Stimulated activated CD4-positive, alpha-beta T cell treated with anti-CD3 and anti-CD28 coated beads, Interleukin-2, amount 100 ng/mL, for 24 hours (primary cell): ENCODE measurements around the gene ELF1.

Experiments used
- DNase-seq, 2 donors: peaks; one replicate each; pipeline ENCODE4 v3.0.0-alpha.2; 2020

Gene ELF1

DNA sequence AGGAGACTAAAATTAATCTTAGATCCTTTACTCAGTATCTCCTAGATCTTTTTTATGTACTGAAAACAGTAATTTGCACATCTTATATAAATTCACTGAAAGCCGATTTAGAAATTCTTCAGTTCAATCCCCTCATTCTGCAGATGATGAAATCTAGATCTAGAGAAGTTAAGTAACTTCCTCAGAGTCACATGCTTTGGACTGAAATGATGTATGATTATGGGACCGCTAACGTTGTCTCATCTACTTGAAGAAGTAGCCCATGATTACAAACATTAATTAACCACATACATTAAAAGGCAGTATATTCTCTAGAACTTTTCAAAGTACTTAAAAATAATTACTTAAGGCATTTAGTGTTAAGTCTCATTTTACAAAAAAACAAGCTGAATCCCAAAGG lies 37.8 kb downstream of the ELF1 start:
- DNase-seq: no peak

DNA sequence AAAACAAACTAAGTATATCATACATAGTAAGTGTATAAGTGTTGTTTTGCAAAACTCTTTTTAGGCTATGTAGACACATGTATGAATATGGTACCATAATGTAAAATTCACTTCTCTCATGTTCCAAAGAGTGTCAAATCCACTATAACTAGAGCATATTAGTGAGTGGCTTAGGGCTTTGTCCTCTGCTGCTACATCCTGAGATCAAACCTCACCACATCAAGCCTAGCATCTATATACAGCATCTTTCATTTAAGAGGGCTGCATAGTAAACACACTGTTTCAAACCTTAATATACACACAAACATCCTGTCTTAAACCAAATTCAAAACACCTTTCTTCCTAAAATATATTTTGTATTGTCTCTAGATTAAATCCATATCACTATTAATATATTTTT lies 38.7 kb downstream of the ELF1 start:
- DNase-seq: no peak

DNA sequence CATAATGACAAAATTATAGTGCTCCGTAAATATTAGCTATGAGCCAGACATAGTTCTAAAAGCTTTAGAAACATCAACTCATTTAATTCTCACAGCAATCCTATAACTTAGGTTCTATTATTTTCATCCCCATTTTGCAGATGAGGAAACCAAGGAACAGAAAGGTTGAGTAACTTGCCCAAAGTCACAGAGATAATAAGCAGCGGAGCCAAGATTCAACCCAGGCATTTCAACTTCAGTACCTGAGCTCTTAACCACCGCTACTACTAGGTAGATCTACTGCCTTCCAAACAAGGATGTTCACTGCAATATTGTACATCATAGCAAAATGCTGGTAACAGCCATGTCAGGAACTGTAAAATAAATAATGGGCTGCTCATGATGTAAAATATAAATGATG lies 39.9 kb downstream of the ELF1 start:
- DNase-seq: no peak

DNA sequence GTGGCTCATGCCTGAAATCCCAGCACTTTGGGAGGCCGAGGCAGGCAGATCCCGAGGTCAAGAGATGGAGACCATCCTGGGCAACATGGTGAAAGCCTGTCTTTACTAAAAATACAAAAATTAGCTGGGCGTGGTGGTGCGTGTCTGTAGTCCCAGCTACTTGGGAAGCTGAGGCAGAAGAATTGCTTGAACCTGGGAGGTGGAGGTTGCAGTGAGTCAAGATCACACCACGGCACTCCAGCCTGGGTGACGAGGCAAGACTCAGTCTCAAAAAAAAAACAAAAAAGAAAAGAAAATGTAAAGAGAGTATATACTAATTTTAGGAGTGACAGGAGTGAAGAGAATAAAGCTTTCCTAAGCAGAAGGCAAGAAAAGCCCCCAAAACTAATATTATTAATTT lies 41.0 kb downstream of the ELF1 start:
- peak in 1 of 2 donors; percentile 33 for DNase-seq

DNA sequence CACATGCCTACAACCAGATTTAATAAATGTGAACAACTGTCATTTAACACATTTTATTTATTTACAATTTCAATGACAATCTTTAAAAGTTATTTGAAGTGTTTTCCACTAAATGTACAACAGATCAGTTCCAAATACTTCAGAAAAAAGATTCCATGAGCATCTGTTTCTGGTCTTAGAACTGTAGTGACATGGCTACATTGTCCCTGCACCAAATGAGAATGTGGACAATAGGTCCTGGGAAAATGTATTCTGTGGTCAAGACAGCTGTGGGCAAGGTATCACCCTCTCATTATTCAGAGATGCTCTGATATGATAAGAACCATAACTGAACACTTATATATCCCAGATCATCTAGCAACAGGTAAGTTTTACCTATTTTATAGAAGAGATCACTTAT lies 43.7 kb downstream of the ELF1 start:
- no peak for DNase-seq

DNA sequence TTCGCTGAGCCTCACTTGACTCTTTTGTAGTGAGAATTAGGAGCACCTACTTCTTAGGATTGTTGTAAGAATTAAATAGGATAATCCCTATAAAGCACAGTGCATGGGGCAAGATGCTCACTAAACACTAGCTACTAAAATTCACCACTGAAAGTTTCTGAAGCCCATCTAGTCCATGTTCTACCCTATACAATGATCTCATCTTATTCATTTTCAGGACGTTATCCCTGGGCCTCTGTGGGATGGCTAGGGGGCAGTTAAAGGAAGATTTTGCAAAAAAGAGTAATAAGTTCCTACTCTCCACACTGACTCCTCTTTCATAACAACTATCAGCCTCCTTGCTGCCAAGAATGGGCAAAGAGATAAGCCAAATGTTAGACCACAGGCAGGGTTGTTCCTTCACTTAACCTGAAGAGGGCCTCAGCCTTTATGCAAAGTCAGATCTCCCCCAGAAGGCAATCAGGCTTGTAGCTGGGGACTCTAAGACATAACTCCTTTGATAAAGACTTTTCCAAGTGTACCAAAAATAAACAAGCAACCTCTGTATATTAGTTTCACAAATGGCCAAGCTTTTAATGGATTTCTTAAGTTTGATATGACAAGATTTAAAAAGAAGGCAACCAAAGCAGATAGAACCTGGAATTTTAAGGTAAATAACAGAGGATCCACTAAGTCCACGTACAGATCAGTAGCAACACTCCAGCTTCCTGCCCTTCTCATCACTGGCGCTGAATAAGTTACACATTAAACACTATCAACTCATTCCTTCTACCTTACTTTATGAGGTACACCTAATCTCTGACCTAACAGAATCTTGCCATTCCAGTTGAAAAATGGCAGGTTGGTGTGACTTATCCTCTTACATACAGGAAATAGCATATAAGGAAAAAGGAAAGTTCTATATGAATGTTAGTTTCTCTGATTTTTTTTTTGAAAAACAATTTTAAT lies 44.4 kb downstream of the ELF1 start:
- DNase-seq: no peak

DNA sequence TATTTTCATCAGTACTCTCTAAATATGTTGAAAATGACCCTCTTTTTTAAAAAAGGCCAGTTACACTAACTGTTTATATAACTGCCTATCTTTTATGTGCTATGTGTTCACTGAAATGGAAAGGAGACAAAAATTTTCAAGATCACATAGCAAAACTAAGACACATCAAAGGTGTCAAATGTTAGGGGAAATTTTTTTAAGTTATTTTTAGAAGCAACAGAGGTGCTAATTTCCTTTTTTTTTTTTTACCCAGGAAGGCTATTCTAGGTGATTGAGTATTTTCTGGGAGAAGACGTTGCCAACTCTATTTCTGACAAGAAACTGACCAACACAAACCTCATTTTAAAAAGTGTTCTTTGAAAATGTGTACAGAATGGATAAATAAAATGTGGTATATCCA lies 45.7 kb downstream of the ELF1 start:
- DNase-seq: no peak

DNA sequence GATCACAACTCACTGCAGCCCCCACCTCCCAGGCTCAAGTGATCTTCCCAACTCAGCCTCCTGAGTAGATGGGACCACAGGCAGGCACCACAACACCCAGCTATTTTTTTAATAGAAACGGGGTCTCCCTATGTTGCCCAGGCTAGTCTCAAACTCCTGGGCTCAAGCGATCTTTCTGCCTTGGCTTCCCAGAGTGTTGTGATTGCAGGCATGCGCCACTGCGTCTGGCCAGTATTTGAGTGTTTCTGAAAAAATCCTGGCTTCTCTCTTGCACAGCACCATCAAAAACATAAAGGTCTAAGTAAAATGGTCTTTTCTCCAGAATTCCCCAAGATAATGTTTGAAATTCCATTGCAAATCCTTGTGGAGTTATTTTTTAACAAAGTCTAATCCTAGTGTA lies 47.8 kb downstream of the ELF1 start:
- no peak for DNase-seq

DNA sequence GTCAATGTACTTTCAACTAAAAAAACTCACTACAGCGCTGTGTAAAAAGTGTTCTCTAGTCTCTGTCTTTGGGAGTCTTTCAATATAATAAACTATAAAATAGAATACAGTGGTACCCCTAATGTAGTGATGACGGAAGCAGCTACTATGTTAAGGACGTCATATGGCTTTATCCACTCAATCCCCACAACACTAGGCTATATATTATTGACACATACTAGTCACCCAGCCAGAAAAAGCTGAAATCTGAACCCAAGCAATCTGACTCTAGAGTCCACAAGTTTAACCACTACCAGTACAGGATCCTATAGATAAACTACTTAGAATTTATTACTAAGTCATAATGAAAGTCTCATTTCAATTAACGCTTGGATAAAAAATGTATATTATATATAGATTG lies 48.3 kb downstream of the ELF1 start:
- DNase-seq: no peak

DNA sequence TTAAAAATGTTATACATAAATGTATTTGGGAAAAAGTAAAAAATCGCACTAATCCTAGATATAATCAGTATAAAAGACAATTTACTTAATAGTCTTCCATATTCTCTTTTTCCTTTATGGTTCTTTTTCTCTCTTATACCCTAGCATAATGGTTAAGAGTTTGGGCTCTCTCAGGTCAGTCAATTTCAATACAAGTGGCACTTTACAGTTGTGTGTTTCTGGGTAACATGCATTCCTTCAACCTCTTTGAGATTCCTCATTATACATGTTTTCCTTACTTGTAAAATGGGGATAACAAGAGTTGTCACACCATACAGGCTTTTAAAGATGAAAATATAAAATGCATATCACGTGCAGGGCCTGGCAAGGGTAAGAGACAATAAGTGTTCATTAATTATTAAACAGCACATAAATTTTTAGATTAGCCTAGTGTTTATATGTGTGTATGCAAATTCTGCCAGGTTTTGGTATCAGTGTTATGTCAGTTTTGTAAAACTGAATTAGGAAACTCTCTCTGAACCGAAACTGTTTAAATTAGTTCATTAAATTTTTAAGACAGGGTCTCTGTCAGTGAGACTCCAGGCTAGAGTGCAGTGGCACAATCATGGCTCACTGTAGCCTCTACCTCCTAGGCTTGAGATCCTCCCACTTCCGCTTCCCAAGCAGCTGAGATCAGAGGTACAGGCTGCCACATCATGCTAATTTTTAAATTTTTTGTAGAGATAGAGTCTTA lies 49.8 kb downstream of the ELF1 start:
- DNase-seq: peak in 1 of 2 donors; percentile 32

DNA sequence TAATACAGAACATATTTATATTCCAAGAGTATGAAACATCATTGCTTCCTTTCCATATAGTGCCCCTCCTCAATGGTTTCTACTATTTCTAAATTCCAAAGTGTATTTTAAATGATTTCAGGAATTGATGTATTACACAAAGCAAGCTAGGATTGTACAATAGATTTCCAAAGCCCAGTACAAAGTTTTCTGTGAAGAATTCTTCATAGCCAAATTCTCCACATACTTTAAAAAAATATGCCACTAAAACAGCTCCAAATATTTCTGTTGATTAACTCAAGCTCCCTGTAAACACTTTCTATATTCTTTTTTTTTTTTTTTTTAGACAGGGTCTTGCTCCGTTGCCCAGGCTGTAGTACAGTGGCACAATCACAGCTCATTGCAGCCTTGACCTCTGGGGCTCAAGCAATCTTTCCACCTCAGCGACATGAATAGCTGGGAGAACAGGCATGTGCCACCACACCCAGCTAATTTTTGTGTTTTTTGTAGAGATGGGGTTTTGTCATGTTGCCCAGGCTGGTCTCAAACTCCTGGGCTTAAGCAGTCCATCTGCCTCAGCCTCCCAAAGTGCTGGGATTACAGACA lies 50.6 kb downstream of the ELF1 start:
- no peak for DNase-seq

DNA sequence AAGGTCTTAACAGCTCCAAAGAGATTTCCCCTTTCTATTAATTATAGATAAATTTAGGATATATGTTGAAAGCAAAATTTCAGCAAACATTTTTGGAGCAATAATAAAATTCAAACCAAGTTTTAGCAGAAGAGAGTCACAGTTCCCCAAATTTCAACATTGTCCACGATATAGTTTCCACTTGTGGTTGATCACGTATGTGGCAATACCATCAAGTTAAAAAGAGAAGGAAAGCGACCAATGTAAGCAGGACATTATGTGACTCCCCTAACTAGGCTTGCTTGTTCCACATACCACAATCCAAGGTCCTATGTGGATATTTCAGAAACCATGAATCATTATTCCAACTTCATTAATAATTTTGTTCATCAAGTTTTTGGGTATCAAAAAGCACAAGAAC lies 52.8 kb downstream of the ELF1 start:
- no peak for DNase-seq

DNA sequence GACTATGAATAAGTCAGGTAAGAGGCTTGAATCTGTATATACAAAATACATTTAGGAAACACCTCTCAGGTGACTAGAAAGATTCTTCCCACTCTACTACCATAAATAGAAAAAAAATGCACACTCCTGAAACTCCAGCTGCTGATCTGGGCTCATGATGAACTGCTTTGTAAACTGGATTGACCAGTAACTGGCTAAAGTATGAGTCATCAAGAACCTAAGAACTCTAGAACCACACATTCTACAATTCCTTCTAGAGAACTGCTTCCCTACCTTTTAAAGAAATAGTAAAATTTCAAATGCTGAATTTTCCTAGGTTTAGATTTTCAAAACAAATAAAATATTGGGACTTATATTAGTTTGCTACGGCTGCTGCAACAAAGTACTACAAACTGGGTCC lies 55.2 kb downstream of the ELF1 start:
- no peak for DNase-seq

DNA sequence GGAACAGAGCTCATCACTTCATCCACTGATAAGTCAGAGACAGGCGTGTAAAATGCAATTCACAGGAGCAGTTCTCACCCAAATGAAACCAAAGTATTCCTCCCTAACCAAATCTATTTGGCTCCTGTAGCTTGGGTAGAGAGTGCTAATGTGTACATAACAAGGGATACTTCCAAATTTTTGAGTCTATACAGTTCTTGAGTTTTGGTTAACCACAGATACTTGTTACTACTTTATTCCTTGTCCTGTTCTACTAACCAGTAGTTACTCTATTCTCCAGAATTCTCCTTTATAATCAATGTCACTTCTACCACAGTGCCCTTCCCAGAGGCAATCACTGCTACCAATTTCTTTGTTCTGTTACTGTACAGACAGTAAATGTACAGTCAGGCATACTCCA lies 57.3 kb downstream of the ELF1 start:
- DNase-seq: no peak

DNA sequence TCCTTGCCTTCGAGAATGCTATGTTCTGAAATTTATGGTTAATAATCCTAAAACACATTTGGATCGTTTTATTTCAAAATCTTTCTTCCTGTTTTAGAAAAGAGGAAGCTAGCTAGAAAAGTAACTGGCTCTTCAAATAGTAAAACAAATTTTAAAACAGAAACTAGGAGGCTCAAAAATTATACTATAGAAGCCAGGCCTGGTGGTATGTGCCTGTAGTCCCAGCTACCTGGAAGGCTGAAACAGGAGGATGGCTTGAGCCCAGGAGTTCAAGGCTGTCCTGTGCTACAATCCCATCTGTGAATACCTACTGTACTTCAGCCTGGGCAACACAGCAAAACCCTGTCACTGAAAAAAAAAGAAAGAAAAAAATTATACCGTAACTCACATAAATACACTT lies 57.9 kb downstream of the ELF1 start:
- no peak for DNase-seq

DNA sequence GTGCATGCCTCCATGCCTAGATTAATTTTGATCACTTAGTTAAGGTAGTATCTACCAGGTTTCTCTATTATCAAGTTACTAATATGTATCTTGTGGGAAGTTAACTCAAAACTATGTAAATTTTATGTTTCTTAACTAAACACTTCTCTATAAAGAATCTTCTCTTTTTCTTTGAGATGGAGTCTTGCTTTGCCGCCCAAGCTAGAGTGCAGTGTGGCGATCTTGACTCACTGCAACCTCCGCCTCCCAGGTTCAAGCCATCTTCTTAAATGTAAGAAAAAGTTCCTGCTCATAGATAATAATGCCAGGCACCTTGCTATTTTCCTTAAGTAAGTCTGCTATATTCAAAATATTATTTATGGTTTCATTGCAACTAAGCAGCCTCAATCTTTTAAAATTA lies 58.4 kb downstream of the ELF1 start:
- no peak for DNase-seq

DNA sequence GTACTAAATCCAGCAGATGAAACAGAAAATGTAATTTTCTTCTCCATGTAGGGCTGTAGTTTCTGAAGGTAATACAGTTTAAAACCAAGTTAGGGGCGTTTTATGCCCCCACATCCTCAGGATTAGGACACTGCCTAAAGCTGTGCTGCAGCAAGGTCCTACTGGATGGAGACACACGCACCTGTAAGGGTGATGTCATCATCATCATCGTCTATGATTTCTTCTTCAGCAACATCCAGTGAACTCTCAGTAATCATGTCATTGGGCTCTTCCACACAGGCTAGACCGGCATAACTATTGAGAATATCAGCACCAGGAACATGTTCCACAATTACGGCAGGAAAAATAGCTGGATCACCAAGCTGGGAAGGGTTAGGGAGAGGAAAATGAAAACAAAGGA lies 60.5 kb downstream of the ELF1 start:
- no peak for DNase-seq

DNA sequence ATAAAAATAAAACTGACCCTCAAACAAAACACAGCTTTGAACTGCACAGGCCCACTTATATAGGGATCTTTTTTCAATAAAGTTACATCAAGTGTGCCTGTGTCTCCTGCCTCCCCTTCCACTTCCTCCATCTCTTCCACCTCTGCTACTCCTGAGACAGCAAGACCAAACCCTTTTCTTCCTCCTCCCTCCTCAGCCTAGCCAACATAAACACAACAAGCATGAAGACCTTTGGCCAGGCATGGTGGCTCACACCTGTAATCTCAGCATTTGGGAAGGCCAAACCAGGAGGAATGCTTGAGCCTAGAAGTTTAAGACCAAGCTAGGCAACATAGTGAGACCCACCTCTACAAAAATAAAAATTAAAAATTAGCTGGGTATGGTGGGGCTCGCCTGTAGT lies 72.6 kb downstream of the ELF1 start:
- no peak for DNase-seq

DNA sequence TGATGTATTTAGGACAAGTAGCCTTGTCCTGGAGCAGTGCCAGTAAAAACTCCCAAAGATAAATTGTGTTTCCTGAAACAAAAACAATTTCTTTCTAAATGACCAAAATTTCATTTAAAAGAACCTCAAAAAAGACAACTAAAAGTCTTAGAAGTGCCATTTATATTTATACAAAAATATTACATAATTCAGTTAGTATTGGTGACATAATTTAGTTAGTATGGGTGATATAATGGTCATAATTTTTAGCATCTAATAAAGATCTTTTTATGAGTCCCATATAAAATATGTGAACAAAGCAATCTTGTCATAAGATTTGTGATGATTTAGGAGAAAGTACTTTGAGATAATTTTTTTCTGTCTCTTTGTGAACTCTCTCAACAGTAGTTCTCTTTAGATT lies 76.0 kb downstream of the ELF1 start:
- no peak for DNase-seq

DNA sequence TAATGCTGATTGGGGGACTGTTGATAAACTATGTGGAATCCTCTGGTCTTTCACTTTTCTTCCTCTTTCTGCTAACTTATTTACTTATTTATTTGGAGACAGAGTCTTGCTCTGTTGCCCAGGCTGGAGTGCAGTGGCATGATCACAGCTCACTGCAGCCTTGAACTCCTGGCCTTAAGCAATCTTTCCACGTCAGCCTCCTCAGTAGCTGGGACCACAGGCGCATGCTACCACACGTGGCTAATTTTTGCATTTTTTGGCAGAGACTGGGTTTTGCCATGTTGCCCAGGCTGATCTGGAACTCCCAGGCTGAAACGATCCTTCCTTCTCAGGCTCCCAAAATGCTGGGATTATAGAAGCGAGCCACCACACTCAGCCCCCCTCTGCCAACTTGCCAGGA lies 77.5 kb downstream of the ELF1 start:
- no peak for DNase-seq

DNA sequence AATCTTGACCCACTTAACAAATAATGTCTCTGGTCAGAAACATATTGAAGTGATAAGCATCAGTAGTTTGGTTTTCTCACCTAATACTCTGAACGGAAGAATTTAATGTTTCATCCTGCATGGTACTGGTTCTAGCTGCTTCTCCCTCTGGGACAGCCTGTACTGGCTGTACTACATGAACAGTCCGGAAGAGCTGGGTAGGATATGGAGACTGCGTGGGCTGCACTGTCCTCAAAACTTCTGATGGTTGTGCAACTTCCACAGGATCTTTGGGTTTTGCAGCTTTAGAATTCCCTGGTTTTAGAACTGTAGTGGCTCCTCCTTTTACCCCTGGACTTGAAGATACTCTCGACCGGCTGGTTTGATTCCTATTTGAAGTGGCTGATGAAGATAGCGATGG lies 78.3 kb downstream of the ELF1 start:
- no peak for DNase-seq

DNA sequence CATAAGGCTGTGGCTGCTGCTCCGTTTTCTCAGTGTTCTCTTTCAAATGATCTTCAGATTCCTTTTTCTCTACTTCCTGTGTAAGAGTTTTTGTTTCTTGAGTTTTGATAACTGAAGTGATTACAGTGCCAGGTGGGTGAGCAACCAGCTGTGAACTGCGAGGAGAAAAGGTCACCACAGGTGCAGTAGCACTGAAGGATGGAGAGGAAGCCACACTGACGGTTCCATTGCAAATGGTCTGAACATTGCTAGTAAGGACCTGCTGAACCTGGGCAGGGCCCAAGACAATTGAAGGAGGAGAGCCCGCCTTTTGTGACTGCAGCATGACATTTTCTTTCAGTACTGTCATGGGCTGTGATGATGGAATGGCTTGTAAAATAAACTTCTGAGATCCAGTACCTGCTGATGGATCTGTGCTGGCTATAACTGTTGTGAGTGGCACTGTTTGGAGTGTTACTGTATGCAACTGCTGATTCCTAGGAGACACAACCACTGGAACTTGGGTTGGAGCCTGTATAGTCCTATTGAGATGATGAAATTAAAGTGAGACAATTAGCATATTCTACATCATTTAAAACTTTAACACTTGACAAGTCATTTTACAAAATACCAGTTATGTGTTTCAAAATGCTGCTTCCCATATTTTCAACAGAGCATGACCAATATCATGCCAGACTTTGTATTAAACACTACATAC lies 85.5 kb downstream of the ELF1 start:
- DNase-seq: no peak

DNA sequence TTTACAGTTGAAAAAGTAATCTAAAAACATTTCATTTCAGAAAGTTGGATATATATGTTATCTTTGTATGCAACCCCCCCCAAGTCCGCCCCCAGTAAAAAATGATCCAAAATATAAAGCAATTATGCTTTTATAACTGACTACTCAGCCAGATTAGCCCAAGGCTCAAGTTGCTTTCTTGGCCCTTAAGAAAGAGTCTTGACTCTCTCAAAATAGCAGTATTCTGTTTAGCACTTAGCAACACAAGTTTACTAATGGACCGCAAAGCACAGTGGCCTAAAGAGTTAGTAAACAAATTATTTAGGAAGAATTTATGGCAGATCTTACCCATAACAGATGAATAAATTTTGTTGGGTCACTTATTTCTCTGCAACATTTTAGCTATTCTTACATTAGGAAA lies 86.9 kb downstream of the ELF1 start:
- DNase-seq: no peak
